Diencephalon (tissue), 1 donor: ENCODE data around the gene TMLHE. TPM values are rescaled to one million over a fixed set of nuclear protein-coding genes. Genes with fewer than 3 reads are reported as not detected.

Source experiments
- small RNA-seq: library from RNA; depleted of rRNA; stranded (forward); fragments of <200 nt; gene quantifications from one replicate; pipeline ENCODE3, GENCODE V24; 2014
- total RNA-seq: library from RNA; depleted of rRNA; stranded (reverse); fragments of >200 nt; gene quantifications from one replicate; pipeline ENCODE4 v1.2.3, GENCODE V29; 2014

The TMLHE gene, protein sequence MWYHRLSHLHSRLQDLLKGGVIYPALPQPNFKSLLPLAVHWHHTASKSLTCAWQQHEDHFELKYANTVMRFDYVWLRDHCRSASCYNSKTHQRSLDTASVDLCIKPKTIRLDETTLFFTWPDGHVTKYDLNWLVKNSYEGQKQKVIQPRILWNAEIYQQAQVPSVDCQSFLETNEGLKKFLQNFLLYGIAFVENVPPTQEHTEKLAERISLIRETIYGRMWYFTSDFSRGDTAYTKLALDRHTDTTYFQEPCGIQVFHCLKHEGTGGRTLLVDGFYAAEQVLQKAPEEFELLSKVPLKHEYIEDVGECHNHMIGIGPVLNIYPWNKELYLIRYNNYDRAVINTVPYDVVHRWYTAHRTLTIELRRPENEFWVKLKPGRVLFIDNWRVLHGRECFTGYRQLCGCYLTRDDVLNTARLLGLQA
- 26.3 TPM for total RNA-seq

GRCh38 chrX:155612312-155613224, at the start of gene TMLHE, which contains the start of gene SPRY3:
Gene TMLHE, minus strand, starts transcription at chrX:155612952. Its CDS starts 67,676 bp downstream, at chrX:155545276.
Gene SPRY3, plus strand, starts transcription at chrX:155612586.

DNA sequence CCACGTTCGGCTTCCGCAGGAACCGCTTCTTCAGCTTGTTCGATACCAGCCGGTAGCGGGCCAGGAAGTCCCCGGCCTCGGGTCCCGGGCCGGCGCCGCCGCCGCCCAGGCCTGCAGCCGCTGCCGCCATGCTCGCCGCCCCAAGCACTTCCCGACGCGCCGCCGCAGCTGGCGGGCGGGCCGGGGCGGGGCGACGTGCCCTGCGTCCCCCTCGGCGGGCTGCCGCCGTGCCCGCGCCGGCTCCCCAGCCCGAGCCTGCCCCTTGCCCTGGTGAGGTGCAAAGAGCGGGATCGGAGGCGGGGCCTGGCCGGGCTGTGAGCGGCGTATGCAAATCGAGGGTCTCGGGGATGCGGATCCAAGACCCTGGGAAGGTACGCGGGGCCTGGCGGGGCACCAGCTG, 154.3 kb downstream of the TMLHE start, which contains the start of gene F8A3:
F8A3 (minus strand) TSS at position 150 of the 400 bp plus-strand sequence; CDS start at position 130, 20 bp downstream.

Small RNAs within 50 kb of the gene (small RNA-seq; reads per million reads assigned to genes)
- gene MIR1184-3, result not detected

Other genes starting within 250 kb of the TMLHE start
- not detected for gene F8A2, start 230.9 kb downstream of the TMLHE start, total RNA-seq
- gene F8A3, start 154.3 kb downstream of the TMLHE start, total RNA-seq, result 1.4 TPM
- 2.1 TPM for gene SPRY3, start 366 bp downstream of the TMLHE start, total RNA-seq